ENCODE measurements around the gene IPPK.

Gene IPPK

GRCh38 chr9:92660266-92660665 lies 9.7 kb downstream of the IPPK start:
- DNase-seq (ENCODE audit: low spot score) = no peak
- in situ Hi-C loops (cut with MboI; ENCODE audit: low sequenced_read_pairs, unreplicated experiment) = no loop called here
- TF ChIP-seq CTCF (IDR thresholded peaks at IDR 0.05; ENCODE audit: borderline replicate concordance, control extremely low read depth, extremely low read depth, insufficient read depth, missing control alignments) = no peak

GRCh38 chr9:92659601-92660000 lies 10.3 kb downstream of the IPPK start:
- in situ Hi-C loops (cut with MboI; ENCODE audit: low sequenced_read_pairs, unreplicated experiment) = no loop called here
- TF ChIP-seq CTCF (IDR thresholded peaks at IDR 0.05; ENCODE audit: borderline replicate concordance, control extremely low read depth, extremely low read depth, insufficient read depth, missing control alignments) = no peak
- DNase-seq (ENCODE audit: low spot score) = no peak

- no peak for DNase-seq (ENCODE audit: low spot score)
- TF ChIP-seq CTCF (IDR thresholded peaks at IDR 0.05; ENCODE audit: borderline replicate concordance, control extremely low read depth, extremely low read depth, insufficient read depth, missing control alignments) = no peak
- in situ Hi-C loops (cut with MboI; ENCODE audit: low sequenced_read_pairs, unreplicated experiment) = no loop called here
Measured at GRCh38 chr9:92658611-92659010, 11.3 kb downstream of the IPPK start.

GRCh38 chr9:92658176-92658575 lies 11.8 kb downstream of the IPPK start:
- DNase-seq (ENCODE audit: low spot score) = no peak
- TF ChIP-seq CTCF (IDR thresholded peaks at IDR 0.05; ENCODE audit: borderline replicate concordance, control extremely low read depth, extremely low read depth, insufficient read depth, missing control alignments) = no peak
- in situ Hi-C loops (cut with MboI; ENCODE audit: low sequenced_read_pairs, unreplicated experiment) = no loop called here

GRCh38 chr9:92657296-92658094 lies 12.4 kb downstream of the IPPK start:
- no peak for TF ChIP-seq CTCF (IDR thresholded peaks at IDR 0.05; ENCODE audit: borderline replicate concordance, control extremely low read depth, extremely low read depth, insufficient read depth, missing control alignments)
- no peak for DNase-seq (ENCODE audit: low spot score)
- in situ Hi-C loops (cut with MboI; ENCODE audit: low sequenced_read_pairs, unreplicated experiment) = no loop called here

- in situ Hi-C loops (cut with MboI; ENCODE audit: low sequenced_read_pairs, unreplicated experiment) = no loop called here
- TF ChIP-seq CTCF (IDR thresholded peaks at IDR 0.05; ENCODE audit: borderline replicate concordance, control extremely low read depth, extremely low read depth, insufficient read depth, missing control alignments) = no peak
- no peak for DNase-seq (ENCODE audit: low spot score)
Measured at GRCh38 chr9:92656537-92656925, 13.4 kb downstream of the IPPK start.
